Astrocyte of the cerebellum (primary cell): ENCODE results near the gene SLC7A11.

Experiments
- DNase-seq: peaks from one replicate; pipeline ENCODE4 v3.0.0-alpha.2; 2011; ENCODE audit warnings: low read depth
- H3K4me3 ChIP-seq: 2 replicates; pipeline ENCODE4 v1.5.1; 2011; ENCODE audit warnings: mild to moderate bottlenecking, low read depth, low read length, moderate library complexity
- CTCF ChIP-seq: IDR thresholded peaks from 2 replicates; pipeline ENCODE4 v1.5.1; 2012; ENCODE audit warnings: low read length, low read depth, moderate library complexity, mild to moderate bottlenecking; ENCODE audit errors: missing control alignments
- in situ Hi-C: cut with HindIII; loops from 2 replicates; pipeline ENCODE4 v1.10.0; 2017; ENCODE audit warnings: low sequenced_read_pairs

SLC7A11 gene

GRCh38 chr4:138262030-138262429 lies 19.9 kb upstream of the SLC7A11 start:
- DNase-seq: no peak
- no peak for TF ChIP-seq CTCF
- in situ Hi-C loops: no loop called here
- H3K4me3 ChIP-seq: no peak overlapping the region

GRCh38 chr4:138259824-138260223 lies 17.7 kb upstream of the SLC7A11 start:
- DNase-seq: no peak
- H3K4me3 ChIP-seq: no peak overlapping the region
- in situ Hi-C loops: no loop called here
- TF ChIP-seq CTCF: no peak

- in situ Hi-C loops: no loop called here
- no peak for DNase-seq
- TF ChIP-seq CTCF: no peak
- H3K4me3 ChIP-seq: no peak overlapping the region
These were observed 17.1 kb upstream of the SLC7A11 start for GRCh38 chr4:138259271-138259670.

- H3K4me3 ChIP-seq: no peak overlapping the region
- in situ Hi-C loops: no loop called here
- TF ChIP-seq CTCF: no peak
- DNase-seq: no peak
These were observed 14.5 kb upstream of the SLC7A11 start for GRCh38 chr4:138256608-138257007.

- no peak overlapping the region for H3K4me3 ChIP-seq
- in situ Hi-C loops: no loop called here
- no peak for TF ChIP-seq CTCF
- DNase-seq: no peak
These were observed 13.9 kb upstream of the SLC7A11 start for GRCh38 chr4:138255917-138256597.

GRCh38 chr4:138252551-138252950 lies 10.4 kb upstream of the SLC7A11 start:
- in situ Hi-C loops: no loop called here
- no peak overlapping the region for H3K4me3 ChIP-seq
- TF ChIP-seq CTCF: no peak
- no peak for DNase-seq
